ENCODE results near the gene KITLG. TPM values are rescaled to one million over a fixed set of nuclear protein-coding genes. Genes with fewer than 3 reads are reported as not detected.

KITLG gene
- total and polyA plus RNA-seq, 2 donors: 7.5 to 8.6 TPM

DNA sequence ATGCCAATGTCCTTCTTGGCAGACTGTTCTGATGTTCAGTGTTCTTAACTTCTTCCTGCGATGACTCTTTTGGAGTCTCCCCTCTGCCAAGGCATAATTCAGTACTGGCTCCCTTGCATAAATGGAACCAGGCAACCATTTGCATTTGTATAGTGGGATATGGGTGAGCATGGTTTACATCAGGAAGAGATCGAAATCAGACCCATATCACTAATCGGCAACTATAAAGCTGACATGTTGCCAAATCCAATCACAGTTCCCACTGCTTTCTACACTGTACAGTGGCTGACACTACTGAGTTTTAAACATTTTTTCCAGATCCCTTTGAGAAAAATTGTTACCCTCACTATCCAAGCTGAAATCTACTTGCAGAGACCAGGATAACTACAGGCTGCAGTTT is 83.8 kb downstream of the KITLG start:
- Histone ChIP-seq H3K27ac (ENCODE audit: low read depth in 1 of 2, low read length in 1 of 2) (no peak overlapping the region), H3K9me3 (ENCODE audit: control insufficient read depth in 2 of 2, insufficient read depth in 1 of 2, low read length in 1 of 2) (no peaks in the 10 kb centered on the region), H3K4me1 (ENCODE audit: control insufficient read depth in 2 of 2, insufficient read depth in 2 of 2, low read length in 2 of 2) (no peaks in the 10 kb centered on the region), H3K4me3 (ENCODE audit: low read length in 2 of 2) (no peak overlapping the region), H3K36me3 (ENCODE audit: control insufficient read depth in 2 of 2, insufficient read depth in 2 of 2, low read length in 1 of 2) (no peaks in the 10 kb centered on the region), H3K27me3 (ENCODE audit: control insufficient read depth in 2 of 2, insufficient read depth in 1 of 2, low read length in 1 of 2) (no peaks in the 10 kb centered on the region)
- DNase-seq (ENCODE audit: low read depth in 6 of 9, low spot score in 9 of 9): no peak
- WGBS: 97% methylated on average over 3 of the region's 3 CpGs

DNA sequence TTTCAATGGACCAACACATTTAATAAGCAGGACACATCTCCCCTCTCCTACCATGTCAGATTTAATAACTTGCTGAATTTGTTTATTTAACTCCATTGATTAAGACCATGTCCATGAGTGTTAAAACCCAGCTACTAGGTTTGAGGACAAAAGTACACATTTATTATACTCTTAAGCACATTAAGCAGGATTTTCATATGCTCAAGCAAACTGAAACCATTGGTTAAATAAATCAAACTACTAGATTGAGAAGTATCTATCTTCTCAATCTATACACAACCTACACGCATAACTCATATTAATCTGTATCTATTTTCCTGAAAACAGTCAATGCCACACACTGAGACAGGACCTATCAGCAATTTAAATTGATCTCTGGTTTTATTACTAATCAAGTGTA is 85.2 kb downstream of the KITLG start:
- DNase-seq (ENCODE audit: low read depth in 6 of 9, low spot score in 9 of 9): no peak
- Histone ChIP-seq H3K27ac (ENCODE audit: low read depth in 1 of 2, low read length in 1 of 2) (no peak overlapping the region), H3K4me1 (ENCODE audit: control insufficient read depth in 2 of 2, insufficient read depth in 2 of 2, low read length in 2 of 2) (no peaks in the 10 kb centered on the region), H3K36me3 (ENCODE audit: control insufficient read depth in 2 of 2, insufficient read depth in 2 of 2, low read length in 1 of 2) (no peaks in the 10 kb centered on the region), H3K4me3 (ENCODE audit: low read length in 2 of 2) (no peak overlapping the region), H3K9me3 (ENCODE audit: control insufficient read depth in 2 of 2, insufficient read depth in 1 of 2, low read length in 1 of 2) (no peaks in the 10 kb centered on the region), H3K27me3 (ENCODE audit: control insufficient read depth in 2 of 2, insufficient read depth in 1 of 2, low read length in 1 of 2) (no peaks in the 10 kb centered on the region)
- WGBS: 94% methylated on average over 1 of the region's 1 CpG

DNA sequence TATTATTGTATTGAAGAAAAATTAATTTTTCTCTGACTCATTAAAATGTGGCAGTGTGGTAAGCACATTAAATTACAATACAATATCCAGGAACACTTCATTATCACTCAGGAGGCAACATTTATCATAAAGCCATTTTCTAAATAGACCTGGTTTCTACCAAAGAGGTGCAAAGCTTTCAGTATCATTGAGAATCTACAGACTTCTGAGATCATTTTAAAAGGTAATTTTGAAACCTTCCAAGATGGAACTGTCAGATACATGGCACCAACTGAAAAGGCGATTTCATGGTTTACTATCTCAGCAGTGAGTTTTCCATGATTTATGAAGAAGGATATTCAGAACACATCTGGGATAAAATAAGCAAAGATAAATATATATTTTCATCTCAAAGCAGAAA is 85.8 kb downstream of the KITLG start:
- WGBS: 96% methylated on average over 1 of the region's 1 CpG
- Histone ChIP-seq H3K36me3 (ENCODE audit: control insufficient read depth in 2 of 2, insufficient read depth in 2 of 2, low read length in 1 of 2) (no peaks in the 10 kb centered on the region), H3K9me3 (ENCODE audit: control insufficient read depth in 2 of 2, insufficient read depth in 1 of 2, low read length in 1 of 2) (no peaks in the 10 kb centered on the region), H3K4me3 (ENCODE audit: low read length in 2 of 2) (no peak overlapping the region), H3K4me1 (ENCODE audit: control insufficient read depth in 2 of 2, insufficient read depth in 2 of 2, low read length in 2 of 2) (no peaks in the 10 kb centered on the region), H3K27ac (ENCODE audit: low read depth in 1 of 2, low read length in 1 of 2) (no peak overlapping the region), H3K27me3 (ENCODE audit: control insufficient read depth in 2 of 2, insufficient read depth in 1 of 2, low read length in 1 of 2) (no peaks in the 10 kb centered on the region)
- no peak for DNase-seq (ENCODE audit: low read depth in 6 of 9, low spot score in 9 of 9)

DNA sequence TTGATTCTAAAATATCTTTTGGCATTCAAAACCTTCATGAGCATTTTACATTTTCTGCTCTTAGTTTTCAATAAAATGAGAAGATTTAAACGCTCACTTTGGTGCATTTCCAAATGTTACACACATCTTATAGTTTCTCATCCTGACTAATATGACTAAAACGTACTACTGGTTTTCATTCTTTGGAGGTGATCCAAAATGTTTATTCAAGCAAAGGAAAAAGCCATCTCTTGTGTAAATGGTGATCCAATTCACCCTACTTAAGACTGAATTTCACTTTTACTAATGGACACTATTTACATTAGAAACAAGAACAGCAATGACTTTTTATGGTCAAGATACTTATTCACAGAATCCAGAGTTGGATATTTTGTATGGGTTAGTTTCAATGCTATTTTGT is 86.6 kb downstream of the KITLG start:
- H3K9me3 ChIP-seq (ENCODE audit: control insufficient read depth in 2 of 2, insufficient read depth in 1 of 2, low read length in 1 of 2): no peaks in the 10 kb centered on the region
- no peak overlapping the region for H3K4me3 ChIP-seq (ENCODE audit: low read length in 2 of 2)
- H3K4me1 ChIP-seq (ENCODE audit: control insufficient read depth in 2 of 2, insufficient read depth in 2 of 2, low read length in 2 of 2): no peaks in the 10 kb centered on the region
- no peaks in the 10 kb centered on the region for H3K36me3 ChIP-seq (ENCODE audit: control insufficient read depth in 2 of 2, insufficient read depth in 2 of 2, low read length in 1 of 2)
- H3K27ac ChIP-seq (ENCODE audit: low read depth in 1 of 2, low read length in 1 of 2): no peak overlapping the region
- WGBS: 90% methylated on average over 2 of the region's 2 CpGs
- no peak for DNase-seq (ENCODE audit: low read depth in 6 of 9, low spot score in 9 of 9)
- no peaks in the 10 kb centered on the region for H3K27me3 ChIP-seq (ENCODE audit: control insufficient read depth in 2 of 2, insufficient read depth in 1 of 2, low read length in 1 of 2)

DNA sequence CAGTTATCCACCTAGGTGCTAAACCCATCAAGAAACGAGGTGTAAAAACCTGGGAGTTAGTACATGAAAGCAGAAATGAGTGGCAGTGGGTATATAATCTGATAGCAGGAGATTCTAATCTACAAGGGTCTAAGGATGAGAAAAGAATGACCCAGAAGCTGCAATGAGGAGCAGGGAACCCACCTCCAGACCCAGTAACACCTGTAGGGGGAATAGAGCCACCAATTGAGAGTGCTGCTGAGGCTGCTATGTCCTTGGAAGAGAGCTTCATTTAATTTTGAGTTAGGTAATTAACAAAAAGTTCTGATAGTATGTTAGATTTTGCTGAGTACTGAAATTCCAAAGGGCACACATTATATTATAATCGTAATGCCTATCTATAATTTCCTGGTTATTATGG is 89.8 kb downstream of the KITLG start:
- 89% methylated on average over 2 of the region's 2 CpGs for WGBS
- H3K4me3 ChIP-seq (ENCODE audit: low read length in 2 of 2): no peak overlapping the region
- no peak overlapping the region for H3K27ac ChIP-seq (ENCODE audit: low read depth in 1 of 2, low read length in 1 of 2)
- no peaks in the 10 kb centered on the region for H3K4me1 ChIP-seq (ENCODE audit: control insufficient read depth in 2 of 2, insufficient read depth in 2 of 2, low read length in 2 of 2)
- no peaks in the 10 kb centered on the region for H3K36me3 ChIP-seq (ENCODE audit: control insufficient read depth in 2 of 2, insufficient read depth in 2 of 2, low read length in 1 of 2)
- no peaks in the 10 kb centered on the region for H3K9me3 ChIP-seq (ENCODE audit: control insufficient read depth in 2 of 2, insufficient read depth in 1 of 2, low read length in 1 of 2)
- DNase-seq (ENCODE audit: low read depth in 6 of 9, low spot score in 9 of 9): no peak
- no peaks in the 10 kb centered on the region for H3K27me3 ChIP-seq (ENCODE audit: control insufficient read depth in 2 of 2, insufficient read depth in 1 of 2, low read length in 1 of 2)

DNA sequence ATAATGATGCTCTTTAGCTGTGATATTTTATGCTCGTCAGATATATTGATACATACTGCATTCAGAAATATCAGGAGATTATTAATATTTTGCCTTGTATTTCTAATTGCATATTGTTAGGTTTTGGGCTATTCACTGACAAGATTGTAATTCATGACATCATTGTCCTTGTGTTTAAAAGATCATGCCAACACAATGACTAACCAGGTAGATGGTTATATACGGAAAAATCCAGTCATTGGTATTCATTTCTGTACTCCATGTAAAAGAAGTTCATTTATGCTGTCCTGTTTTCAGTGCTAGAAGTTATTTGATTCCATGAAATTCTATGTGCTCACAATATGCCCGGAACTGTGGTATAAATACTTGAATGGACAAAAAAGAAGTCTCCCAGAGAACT is 107.5 kb downstream of the KITLG start:
- H3K27me3 ChIP-seq (ENCODE audit: control insufficient read depth in 2 of 2, insufficient read depth in 1 of 2, low read length in 1 of 2): no peaks in the 10 kb centered on the region
- H3K4me3 ChIP-seq (ENCODE audit: low read length in 2 of 2): no peak overlapping the region
- no peak overlapping the region for H3K27ac ChIP-seq (ENCODE audit: low read depth in 1 of 2, low read length in 1 of 2)
- no peaks in the 10 kb centered on the region for H3K36me3 ChIP-seq (ENCODE audit: control insufficient read depth in 2 of 2, insufficient read depth in 2 of 2, low read length in 1 of 2)
- H3K9me3 ChIP-seq (ENCODE audit: control insufficient read depth in 2 of 2, insufficient read depth in 1 of 2, low read length in 1 of 2): no peaks in the 10 kb centered on the region
- H3K4me1 ChIP-seq (ENCODE audit: control insufficient read depth in 2 of 2, insufficient read depth in 2 of 2, low read length in 2 of 2): no peaks in the 10 kb centered on the region
- DNase-seq (ENCODE audit: low read depth in 6 of 9, low spot score in 9 of 9): no peak
- WGBS: 96% methylated on average over 3 of the region's 3 CpGs

DNA sequence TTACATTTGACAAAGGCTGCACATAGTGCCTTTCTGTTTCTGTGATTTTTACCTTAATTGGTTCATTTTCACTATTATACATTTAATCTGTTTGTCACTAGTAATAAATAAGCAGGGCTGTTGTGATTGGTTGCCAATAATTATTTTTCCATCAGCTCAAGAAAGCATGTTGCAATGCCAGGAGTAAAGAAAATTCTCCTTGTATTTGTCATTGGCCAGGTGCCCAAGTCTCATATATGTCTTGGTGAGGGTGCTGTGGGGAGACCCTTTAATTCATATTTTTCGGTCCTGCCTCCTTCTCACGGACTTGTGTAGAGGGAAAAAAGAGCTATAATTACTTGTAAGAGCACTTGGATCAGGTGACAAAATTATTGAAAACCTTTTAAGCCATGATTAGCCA is 108.0 kb downstream of the KITLG start:
- Histone ChIP-seq H3K9me3 (ENCODE audit: control insufficient read depth in 2 of 2, insufficient read depth in 1 of 2, low read length in 1 of 2) (no peaks in the 10 kb centered on the region), H3K4me1 (ENCODE audit: control insufficient read depth in 2 of 2, insufficient read depth in 2 of 2, low read length in 2 of 2) (no peaks in the 10 kb centered on the region), H3K27me3 (ENCODE audit: control insufficient read depth in 2 of 2, insufficient read depth in 1 of 2, low read length in 1 of 2) (no peaks in the 10 kb centered on the region), H3K4me3 (ENCODE audit: low read length in 2 of 2) (no peak overlapping the region), H3K27ac (ENCODE audit: low read depth in 1 of 2, low read length in 1 of 2) (no peak overlapping the region), H3K36me3 (ENCODE audit: control insufficient read depth in 2 of 2, insufficient read depth in 2 of 2, low read length in 1 of 2) (no peaks in the 10 kb centered on the region)
- 88% methylated on average over 2 of the region's 2 CpGs for WGBS
- no peak for DNase-seq (ENCODE audit: low read depth in 6 of 9, low spot score in 9 of 9)

DNA sequence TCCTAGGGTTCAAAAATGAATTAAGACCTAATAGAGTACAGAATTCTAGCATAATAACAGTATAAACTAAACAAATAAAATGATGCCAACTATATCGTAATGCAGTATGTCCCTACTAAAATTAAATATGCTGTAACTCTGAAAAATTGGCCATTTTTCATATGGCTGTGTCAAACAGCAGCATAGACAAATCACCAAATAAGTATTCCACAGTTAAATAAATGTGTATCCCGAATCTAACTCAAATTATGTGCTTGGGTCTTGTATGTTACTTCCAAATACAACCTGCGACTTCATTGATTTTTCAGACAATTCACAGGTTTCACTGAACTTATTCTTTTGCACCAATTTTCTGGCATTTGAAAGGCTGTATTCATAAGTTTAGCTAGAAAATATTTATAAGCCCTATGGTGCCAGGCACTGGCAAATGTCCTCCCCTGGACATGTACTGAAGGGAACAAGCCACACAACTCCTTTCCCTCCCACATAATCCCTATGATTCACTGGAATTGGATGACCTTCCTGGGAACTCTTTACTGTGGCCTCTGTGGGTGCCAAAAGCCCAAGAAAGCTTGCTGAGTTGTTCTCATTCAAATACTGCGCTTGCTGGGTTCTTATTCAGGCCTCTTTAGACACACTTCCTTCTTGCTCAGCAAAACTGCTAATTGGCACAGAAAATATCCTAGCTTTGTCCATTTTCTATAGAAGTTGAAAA is 108.8 kb downstream of the KITLG start:
- H3K27me3 ChIP-seq (ENCODE audit: control insufficient read depth in 2 of 2, insufficient read depth in 1 of 2, low read length in 1 of 2): no peaks in the 10 kb centered on the region
- peaks cover 0 to 4% of the 10 kb centered on the region in 2 donors for H3K9me3 ChIP-seq (ENCODE audit: control insufficient read depth in 2 of 2, insufficient read depth in 1 of 2, low read length in 1 of 2)
- no peak overlapping the region for H3K4me3 ChIP-seq (ENCODE audit: low read length in 2 of 2)
- WGBS: 96% methylated on average over 4 of the region's 4 CpGs
- no peak overlapping the region for H3K27ac ChIP-seq (ENCODE audit: low read depth in 1 of 2, low read length in 1 of 2)
- no peaks in the 10 kb centered on the region for H3K36me3 ChIP-seq (ENCODE audit: control insufficient read depth in 2 of 2, insufficient read depth in 2 of 2, low read length in 1 of 2)
- DNase-seq (ENCODE audit: low read depth in 6 of 9, low spot score in 9 of 9): no peak
- no peaks in the 10 kb centered on the region for H3K4me1 ChIP-seq (ENCODE audit: control insufficient read depth in 2 of 2, insufficient read depth in 2 of 2, low read length in 2 of 2)

DNA sequence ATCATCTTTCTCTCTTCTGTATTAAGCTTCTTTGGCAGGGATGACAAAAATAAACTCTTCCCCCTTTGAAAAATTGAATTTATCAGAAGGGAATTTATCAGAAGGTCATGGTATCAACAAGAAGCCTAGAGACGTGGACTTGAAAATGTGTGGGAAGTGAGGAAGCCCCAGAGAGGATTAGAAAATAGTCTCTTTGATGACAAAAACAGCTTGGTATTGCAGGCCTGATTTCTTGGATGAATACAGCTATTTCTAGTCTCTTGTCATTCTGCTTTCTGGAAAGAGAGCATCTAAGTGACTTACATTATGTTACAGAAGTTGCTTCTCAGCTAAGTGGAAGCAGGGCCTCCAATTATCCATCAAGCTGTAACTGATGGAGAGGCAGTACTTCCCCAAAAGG is 111.1 kb downstream of the KITLG start:
- no peaks in the 10 kb centered on the region for H3K4me1 ChIP-seq (ENCODE audit: control insufficient read depth in 2 of 2, insufficient read depth in 2 of 2, low read length in 2 of 2)
- H3K9me3 ChIP-seq (ENCODE audit: control insufficient read depth in 2 of 2, insufficient read depth in 1 of 2, low read length in 1 of 2): peaks cover 0 to 4% of the 10 kb centered on the region in 2 donors
- no peak overlapping the region for H3K27ac ChIP-seq (ENCODE audit: low read depth in 1 of 2, low read length in 1 of 2)
- no peaks in the 10 kb centered on the region for H3K27me3 ChIP-seq (ENCODE audit: control insufficient read depth in 2 of 2, insufficient read depth in 1 of 2, low read length in 1 of 2)
- no peak for DNase-seq (ENCODE audit: low read depth in 6 of 9, low spot score in 9 of 9)
- no peak overlapping the region for H3K4me3 ChIP-seq (ENCODE audit: low read length in 2 of 2)
- WGBS: 95% methylated on average over 1 of the region's 1 CpG
- H3K36me3 ChIP-seq (ENCODE audit: control insufficient read depth in 2 of 2, insufficient read depth in 2 of 2, low read length in 1 of 2): no peaks in the 10 kb centered on the region

All from thymus (tissue), 11 donors.